C4-2B (cell line): ENCODE measurements around the gene APC2.
"Not testable (repeated sequence)": the region's sequence is repeated elsewhere in the genome, so short reads cannot be mapped to it uniquely, and the experiment has no call there.

ENCODE experiments used
- H3K27ac ChIP-seq: fragments of 450-650 bp; 2 replicates; pipeline ENCODE4 v1.5.1; 2017
- ZFX ChIP-seq: fragments of 450-650 bp; IDR thresholded peaks from 2 replicates; pipeline ENCODE4 v1.6.1; 2017
- TF ChIP-seq, protein P1 (sequence below): fragments of 450-650 bp; conservative IDR thresholded peaks from 2 replicates; pipeline ENCODE4 v1.5.1; 2017; ENCODE audit warnings: mild to moderate bottlenecking

APC2 gene

DNA sequence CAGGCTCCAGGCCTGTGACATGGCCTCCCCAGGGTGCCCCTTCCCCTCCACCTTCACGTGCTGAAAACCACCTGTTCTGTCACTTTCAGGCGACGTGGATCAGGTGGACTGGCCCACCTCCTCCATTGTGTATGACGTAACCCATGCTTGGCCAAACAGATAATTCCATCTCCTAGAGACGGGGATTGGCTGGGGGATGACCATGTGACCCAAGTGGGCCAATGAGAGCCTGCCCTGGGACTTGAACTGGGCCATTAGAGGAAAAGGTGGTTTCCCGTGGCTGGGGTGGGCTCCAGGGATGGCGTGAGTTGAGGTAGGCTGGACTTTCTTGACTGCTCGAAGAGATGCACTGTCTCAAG is 66.5 kb downstream of the APC2 start:
- TF ChIP-seq, protein P1, sequence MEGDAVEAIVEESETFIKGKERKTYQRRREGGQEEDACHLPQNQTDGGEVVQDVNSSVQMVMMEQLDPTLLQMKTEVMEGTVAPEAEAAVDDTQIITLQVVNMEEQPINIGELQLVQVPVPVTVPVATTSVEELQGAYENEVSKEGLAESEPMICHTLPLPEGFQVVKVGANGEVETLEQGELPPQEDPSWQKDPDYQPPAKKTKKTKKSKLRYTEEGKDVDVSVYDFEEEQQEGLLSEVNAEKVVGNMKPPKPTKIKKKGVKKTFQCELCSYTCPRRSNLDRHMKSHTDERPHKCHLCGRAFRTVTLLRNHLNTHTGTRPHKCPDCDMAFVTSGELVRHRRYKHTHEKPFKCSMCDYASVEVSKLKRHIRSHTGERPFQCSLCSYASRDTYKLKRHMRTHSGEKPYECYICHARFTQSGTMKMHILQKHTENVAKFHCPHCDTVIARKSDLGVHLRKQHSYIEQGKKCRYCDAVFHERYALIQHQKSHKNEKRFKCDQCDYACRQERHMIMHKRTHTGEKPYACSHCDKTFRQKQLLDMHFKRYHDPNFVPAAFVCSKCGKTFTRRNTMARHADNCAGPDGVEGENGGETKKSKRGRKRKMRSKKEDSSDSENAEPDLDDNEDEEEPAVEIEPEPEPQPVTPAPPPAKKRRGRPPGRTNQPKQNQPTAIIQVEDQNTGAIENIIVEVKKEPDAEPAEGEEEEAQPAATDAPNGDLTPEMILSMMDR: no peak
- no peak for TF ChIP-seq ZFX
- no peak overlapping the region for H3K27ac ChIP-seq

DNA sequence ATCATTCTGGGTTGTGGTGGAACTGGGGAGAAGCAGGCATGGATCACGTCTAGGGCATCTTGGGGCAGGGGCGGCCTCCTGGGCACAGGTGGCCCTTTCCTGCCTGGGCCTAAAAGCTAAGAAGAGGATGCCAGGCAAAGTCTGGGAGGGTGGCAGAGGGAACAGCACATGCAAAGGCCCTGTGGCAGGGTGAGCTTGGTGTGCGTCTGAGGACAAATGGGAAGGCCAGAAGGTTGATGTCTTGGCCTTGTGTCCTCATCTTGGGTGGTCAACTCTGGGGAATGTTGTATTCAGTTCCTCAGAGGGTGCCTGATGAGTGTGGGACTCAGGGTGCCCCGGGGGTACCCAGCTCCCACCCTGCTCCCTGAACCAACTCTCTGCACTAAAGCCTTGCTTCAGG is 68.5 kb downstream of the APC2 start:
- H3K27ac ChIP-seq: no peak overlapping the region
- no peak for TF ChIP-seq ZFX
- TF ChIP-seq, protein P1: no peak

- not testable (repeated sequence) for H3K27ac ChIP-seq
These were observed 69.9 kb downstream of the APC2 start for GRCh38 chr19:1519802-1520201.

GRCh38 chr19:1520203-1520780 is 70.4 kb downstream of the APC2 start:
- TF ChIP-seq, protein P1: no peak
- TF ChIP-seq ZFX: no peak

DNA sequence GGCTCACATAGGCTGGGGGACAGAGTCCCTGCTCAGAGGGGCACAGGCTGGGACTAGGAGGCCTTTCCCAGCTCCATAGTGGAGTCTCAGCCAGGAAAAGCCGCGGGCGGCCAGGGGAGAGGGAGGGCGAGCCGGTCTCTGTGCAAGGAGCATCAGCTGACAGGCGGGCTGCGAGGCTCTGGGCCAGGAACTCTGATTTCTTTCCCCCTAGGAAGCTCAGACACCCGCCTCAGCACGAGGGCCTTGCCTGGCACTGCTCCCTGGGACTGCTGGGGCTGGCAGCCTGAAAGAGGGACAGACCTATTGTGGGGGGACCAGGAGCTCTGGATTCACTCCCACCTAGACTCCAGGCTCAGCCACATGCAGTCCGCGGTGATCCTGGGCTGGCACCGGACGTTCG is 71.7 kb downstream of the APC2 start:
- TF ChIP-seq, protein P1: no peak
- no peak for TF ChIP-seq ZFX
- H3K27ac ChIP-seq: no peak overlapping the region

More at GRCh38 chr19:1520203-1520780, 70.4 kb downstream of the APC2 start:
- no peak overlapping the region for H3K27ac ChIP-seq

DNA sequence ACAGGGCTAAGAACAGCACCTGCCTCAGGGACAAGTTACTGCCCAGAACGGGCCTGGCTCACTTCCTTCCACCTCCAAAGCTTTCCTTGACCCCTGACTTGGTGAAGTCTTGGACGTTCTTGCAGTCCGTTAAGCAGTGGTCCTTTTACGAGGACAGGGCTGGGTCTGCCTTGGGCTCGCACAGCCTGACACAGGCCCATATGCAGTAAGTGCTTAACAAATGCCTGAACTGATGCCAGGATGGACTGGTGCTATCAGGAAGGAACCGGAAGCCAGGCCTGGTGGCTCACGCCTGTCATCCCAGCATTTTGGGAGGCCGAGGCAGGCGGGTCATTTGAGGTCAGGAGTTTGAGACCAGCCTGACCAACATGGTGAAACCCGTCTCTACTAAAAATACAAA is 72.1 kb downstream of the APC2 start:
- no peak for TF ChIP-seq ZFX
- TF ChIP-seq, protein P1: no peak
- no peak overlapping the region for H3K27ac ChIP-seq

- TF ChIP-seq, protein P1: no peak
- TF ChIP-seq ZFX: no peak
- H3K27ac ChIP-seq: no peak overlapping the region
These were observed 72.9 kb downstream of the APC2 start for GRCh38 chr19:1522838-1523237.
